H1 (cell line): ENCODE results near the gene FOXD3. TPM values are rescaled to one million over a fixed set of nuclear protein-coding genes. Genes with fewer than 3 reads are reported as not detected.

Experiments
- GTF2F1 ChIP-seq: IDR thresholded peaks from 2 replicates; pipeline ENCODE4 v1.6.1; 2012; ENCODE audit warnings: low read depth, low read length, improper control_type of control experiment, borderline replicate concordance
- NANOG ChIP-seq: IDR thresholded peaks from 2 replicates; pipeline ENCODE4 v1.6.1; 2011; ENCODE audit warnings: low read length, low read depth, mild to moderate bottlenecking, inconsistent platforms; ENCODE audit not compliant: insufficient read depth, poor library complexity, severe bottlenecking
- RXRA ChIP-seq: IDR thresholded peaks from 2 replicates; pipeline ENCODE4 v1.6.1; 2011; ENCODE audit warnings: low read depth, mild to moderate bottlenecking, low read length, moderate library complexity; ENCODE audit not compliant: insufficient read depth
- SAP30 ChIP-seq: fragments of 300-600 bp; sonication (generic); IDR thresholded peaks from 2 replicates; pipeline ENCODE4 v1.7.1; 2012; ENCODE audit warnings: low read length, moderate library complexity, mild to moderate bottlenecking, inconsistent platforms; ENCODE audit not compliant: insufficient read depth, insufficient replicate concordance
- polyA plus RNA-seq, 7 experiments: library from polyadenylated mRNA; depleted of rRNA in 3 of 7; stranded (reverse) in 5 of 7; unstranded in 2 of 7; fragments of >200 nt in 5 of 7; fragments of 200-250 nt in 2 of 7; gene quantifications; 1 replicate in 5 of 7; 2 replicates in 1 of 7; 4 replicates in 1 of 7; pipeline versions ENCODE4 v1.2.1 to v1.2.3, GENCODE V29; 2011 to 2013; ENCODE audit warnings: missing spikeins in 2 of 7, mixed read lengths in 2 of 7
- total RNA-seq: library from RNA; stranded (reverse); fragmentation: NEBNext Ultra II Directional; extraction: Animal tissue kit (Norgen Biotek cat#: 25700); gene quantifications from 2 replicates; pipeline ENCODE4 v1.2.1, GENCODE V29; 2021
- TF ChIP-seq, protein P1 (sequence below): IDR thresholded peaks from 2 replicates; pipeline ENCODE4 v1.6.1; 2012; ENCODE audit warnings: inconsistent platforms

The FOXD3 gene
- total and polyA plus RNA-seq, 2 of the 8 experiments (the other 6 are each of a cell fraction or from before 2014, with no cell fraction given): 8.7 to 33.7 TPM

DNA sequence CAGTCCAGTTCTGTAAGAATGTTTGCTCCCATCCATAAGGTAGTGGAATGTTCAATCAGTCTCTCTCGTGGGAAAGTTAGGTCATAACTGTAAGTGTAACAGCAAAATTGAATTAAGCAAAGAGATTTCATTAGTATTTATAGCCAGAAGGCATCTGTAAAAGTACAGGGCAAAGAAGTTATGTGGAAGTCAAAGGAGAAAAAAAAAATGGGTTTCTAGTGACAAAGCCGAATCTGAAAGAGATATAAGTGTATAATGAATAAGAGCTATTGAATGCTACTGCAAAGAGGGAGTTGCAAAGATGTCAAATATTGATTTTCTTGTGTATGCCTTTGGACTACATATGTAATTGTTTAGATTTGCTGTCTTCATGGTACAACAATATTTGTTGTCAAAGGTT, 47.4 kb upstream of the FOXD3 start (continued):
- TF ChIP-seq, protein P1, sequence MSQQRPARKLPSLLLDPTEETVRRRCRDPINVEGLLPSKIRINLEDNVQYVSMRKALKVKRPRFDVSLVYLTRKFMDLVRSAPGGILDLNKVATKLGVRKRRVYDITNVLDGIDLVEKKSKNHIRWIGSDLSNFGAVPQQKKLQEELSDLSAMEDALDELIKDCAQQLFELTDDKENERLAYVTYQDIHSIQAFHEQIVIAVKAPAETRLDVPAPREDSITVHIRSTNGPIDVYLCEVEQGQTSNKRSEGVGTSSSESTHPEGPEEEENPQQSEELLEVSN: no peak
- TF ChIP-seq SAP30 (no peak), NANOG (no peak), GTF2F1 (no peak), RXRA (no peak)
